C1 segment of cervical spinal cord (tissue), 14 donors: ENCODE measurements around the gene ORMDL1.
"Not testable (repeated sequence)": the region's sequence is repeated elsewhere in the genome, so short reads cannot be mapped to it uniquely, and the experiment has no call there.

Source experiments
- DNase-seq, 14 donors: peaks; one replicate each; lab custom pipeline; 2025; lab: John Stamatoyannopoulos, UW

Gene ORMDL1

DNA sequence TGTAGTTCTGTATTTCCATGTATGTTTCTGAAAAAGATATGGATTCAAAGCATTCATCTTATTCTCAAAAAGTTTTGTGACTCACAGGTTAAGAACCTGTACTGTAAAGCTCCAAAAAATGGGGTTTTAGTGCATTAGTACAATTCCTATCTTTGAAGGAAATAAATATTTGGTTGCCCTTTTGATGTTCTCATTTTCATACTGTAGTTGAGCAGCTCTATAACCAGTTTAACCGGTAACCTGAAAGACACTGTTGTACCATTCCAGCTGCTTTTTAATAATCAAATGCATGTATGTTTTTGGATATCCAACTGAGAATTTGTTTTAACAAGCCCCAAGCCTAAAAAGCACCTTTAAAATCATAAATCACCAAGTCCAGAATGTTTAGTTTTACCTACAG lies 11.9 kb downstream of the ORMDL1 start:
- DNase-seq, result no peak

DNA sequence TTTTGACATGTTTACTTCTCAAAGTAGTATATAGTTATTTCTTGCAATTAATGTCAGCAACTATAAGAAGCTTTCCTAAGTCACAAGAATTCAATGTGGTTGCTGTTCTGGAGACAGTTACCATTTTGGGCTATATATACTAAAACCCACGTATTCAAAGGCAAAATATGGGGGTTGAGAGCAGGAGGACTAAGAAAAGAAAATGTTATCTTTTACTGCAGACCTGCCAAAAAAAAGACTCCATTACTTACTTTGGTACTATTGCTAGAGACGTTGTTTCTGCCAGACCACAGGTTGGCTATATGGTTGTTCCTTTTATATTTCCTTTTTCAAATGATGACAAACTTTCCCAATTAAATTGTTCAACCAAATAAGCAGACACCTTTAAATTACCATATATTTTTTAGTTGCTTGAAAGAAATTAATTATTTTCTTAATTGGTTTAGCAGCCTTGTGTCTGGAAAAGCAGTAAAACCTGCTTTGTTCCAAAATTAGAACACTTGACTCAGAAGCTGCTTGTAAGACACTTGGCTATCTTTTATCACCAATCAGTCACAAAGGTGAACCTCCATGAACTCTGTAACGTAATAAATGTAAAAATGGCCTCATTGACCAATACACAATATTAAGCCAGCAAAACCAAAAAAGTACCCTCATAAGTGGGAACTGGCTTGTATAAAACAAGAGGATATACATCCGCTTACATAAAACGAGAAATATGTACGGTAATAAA lies 13.4 kb downstream of the ORMDL1 start:
- DNase-seq, result no peak

DNA sequence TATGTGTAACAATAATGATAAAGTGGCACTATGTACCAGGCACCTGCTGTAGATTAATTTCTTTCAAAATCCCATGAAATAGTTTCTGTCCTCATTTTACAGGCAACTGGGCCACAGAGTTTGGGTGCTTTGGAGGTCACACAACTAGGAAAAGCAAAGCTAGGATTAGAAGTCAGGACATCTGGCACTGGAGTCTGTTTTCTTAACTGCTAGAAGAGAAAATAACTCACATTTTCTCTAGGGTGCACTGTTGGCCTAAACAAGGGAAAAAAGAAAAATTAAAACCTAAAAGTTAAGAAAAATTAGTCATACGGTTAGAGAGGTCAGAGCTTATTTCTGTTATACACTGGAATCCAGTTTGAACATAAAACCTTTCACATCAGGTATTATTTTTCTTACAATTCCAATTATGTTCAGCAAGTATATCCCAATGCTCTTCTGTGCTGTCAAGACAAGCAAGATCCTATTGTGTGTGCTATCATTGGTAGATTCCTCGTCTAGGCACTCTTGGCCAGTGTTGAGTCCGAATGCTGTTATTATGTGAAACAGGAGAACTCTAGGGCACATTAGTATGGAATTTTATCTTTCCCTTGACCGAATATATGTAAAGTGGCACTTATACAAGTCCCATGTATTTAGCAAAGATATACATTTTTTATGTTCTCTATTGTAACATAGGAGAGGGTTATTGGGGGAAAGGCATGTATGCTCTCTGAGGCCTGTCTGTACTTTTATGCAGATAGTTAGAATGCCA lies 20.1 kb downstream of the ORMDL1 start:
- no peak for DNase-seq

DNA sequence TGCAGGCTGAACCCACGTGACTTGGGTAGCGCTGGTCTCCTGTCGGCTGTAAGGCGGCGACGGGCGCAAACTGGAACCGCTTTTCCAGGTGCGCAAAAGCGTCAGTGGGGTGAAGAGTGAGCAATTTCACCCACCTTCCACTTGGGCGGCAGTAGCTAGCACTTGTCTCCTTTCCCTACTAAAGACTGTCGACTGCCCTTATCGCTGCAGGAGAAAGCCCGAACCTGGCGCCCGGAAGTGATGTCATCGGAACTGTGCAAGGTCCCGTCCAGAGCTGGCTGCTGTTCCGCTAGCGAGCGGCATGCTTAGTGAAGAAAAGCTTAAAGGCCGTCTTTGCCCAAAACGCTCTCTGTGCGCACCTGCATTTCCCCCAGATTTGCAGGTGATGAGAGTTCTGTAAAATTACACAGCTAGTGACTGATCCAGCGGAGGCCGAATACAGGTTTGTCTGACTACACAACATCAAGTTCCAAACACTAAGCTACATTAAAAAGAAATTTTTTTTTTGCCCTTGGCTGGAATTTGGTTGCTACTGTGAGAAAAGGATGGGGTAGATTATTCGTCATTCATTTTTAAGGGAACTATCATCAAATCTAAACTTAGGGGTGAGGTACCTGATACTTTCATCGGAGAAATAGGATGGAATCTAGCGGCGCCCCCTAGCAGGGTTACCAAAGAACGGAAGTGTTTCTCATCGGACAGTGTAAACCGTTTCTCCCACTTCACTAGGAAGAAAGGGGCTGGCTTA lies 21.4 kb downstream of the ORMDL1 start, which contains the start of gene OSGEPL1:
Gene OSGEPL1, minus strand, starts transcription at position 242 of the 748 bp plus-strand sequence. CDS start 1,152 bp downstream, outside the sequence.
- peak; percentile 37 to 95 (median 88) for DNase-seq

DNA sequence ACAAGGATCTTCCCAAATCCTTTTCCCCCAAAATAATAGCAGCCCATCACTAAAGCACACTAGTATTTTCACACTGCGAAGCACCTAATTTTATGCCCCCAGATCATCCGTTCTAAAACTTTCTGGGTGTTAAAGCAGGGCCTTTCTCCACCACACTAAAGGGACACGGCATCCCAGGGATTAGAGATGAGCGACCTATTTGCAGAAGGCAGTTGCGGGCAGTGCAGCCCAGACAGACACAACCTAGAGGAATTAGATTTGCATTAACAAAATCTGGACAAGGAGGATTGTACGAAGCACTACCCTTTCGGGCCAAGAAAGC lies 21.9 kb downstream of the ORMDL1 start:
- no peak for DNase-seq

DNA sequence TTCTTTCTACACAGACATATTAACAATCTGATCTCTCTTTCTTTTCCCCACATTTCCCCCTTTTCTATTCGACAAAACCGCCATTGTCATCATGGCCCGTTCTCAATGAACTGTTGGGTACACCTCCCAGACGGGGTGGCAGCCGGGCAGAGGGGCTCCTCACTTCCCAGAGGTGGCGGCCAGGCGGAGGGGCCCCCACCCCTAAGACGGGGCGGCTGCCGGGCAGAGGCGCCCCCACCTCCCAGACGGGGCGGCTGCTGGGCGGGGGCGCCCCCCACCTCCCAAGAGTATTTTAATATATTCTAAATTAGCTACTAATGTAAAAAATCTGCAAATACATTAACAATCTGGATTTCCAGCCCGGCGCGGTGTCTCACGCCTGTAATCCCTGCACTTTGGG lies 24.0 kb downstream of the ORMDL1 start:
- DNase-seq, result not testable (repeated sequence)

DNA sequence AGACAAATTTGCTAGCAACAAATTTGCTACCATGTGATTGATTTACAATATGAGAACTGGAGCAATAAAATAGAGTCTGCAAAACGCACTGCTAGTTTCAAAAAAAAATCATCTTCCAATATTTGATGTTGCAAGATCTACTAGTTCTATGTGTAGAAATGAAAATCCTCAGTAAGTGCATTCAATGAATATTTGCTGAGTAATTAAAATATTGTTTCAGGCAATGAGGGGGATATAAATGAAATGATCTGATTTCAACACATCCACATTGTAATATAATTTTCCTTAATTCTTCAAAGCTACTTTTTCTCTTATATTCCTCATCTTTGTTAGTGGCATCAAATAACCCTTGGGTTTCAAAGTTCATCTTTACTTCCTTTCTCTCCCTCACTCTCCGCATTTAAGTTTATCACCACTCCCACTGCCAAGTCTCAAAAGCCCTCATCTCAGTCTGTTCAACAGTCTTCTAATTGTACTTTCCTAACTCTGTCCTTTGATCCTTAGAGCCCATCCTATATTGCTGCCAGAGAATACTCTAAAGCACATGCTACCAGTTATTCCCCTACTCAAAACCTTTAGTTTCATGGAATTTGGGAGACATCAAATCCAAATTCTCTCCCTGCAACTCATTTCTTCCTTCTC lies 27.7 kb downstream of the ORMDL1 start:
- DNase-seq, result no peak

DNA sequence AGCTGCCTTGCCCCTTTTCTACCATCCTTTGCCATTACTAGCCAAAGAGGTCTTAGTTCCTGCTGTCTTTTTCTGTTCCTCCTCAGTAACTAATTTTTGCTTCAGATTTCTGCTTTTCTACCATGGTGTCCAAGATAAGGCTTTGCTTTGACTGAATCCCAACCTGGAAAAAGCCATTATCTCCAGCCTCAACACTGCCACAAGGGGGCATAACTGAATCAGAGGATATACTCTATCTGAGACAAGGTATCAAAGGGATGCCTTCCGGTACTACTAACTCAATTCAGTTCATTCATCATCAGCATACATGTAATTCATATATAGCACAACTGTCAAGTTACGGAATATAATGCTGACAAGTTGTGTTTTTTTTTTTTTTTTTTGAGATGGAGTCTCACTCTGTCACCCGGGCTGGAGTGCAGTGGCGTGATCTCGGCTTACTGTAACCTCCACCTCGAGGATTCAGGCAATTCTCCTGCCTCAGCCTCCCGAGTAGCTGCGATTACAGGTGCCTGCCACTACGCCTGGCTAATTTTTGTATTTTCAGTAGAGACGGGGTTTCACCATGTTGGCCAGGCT lies 33.0 kb downstream of the ORMDL1 start:
- no peak for DNase-seq

DNA sequence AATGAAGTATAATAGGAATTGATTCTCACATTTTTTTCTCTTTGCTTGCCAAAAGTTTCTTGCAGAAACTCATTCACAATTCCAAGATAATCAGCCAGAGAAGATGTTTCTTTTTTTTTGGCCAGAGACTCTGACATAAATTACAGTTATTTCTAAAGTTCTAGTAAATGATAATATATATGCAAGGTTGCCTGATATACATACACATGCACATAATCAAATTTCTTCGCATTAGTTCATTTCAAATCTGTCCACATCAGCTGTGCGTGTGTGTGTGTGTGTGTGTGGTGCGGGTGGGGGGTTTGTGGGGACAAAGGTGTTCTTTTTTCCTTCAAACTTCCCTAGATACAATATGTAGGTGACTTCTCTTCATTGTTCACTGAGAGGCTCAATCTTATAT lies 54.7 kb downstream of the ORMDL1 start:
- DNase-seq, result no peak

DNA sequence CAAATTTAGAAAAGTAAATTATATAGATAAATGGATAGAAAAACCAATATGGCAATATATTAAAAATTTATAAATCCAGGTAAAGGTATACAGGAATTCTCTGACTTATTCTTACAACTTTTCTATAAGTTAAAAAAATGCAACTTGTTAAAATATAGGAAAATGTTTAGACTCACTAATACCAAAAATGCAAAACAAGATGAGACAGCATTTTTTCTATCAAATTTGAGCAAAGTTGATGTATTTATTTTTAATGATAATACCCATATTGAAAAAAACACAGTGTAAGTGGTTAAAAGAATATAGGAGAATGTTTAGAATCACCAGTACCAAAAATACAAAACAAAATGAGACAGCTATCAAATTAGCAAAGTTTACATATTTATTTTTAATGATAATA lies 57.3 kb downstream of the ORMDL1 start:
- no peak for DNase-seq

DNA sequence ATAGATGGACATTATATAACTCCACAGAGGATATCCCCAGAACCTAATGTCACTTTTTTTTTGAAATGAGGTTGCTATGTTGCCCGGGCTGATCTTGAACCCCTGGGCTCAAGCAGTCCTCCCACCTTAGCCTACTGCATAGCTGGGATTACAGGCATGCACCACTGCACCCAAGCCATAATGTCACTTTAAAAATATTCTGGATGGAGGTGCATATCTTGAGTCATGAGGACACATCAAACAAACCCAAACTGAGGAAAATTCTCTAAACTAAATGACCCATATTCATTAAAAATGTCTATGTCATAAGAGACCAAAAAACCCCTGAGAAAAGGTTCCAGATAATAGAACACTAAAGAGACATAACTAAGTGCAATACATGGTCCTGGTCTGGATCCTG lies 57.9 kb downstream of the ORMDL1 start:
- no peak for DNase-seq

DNA sequence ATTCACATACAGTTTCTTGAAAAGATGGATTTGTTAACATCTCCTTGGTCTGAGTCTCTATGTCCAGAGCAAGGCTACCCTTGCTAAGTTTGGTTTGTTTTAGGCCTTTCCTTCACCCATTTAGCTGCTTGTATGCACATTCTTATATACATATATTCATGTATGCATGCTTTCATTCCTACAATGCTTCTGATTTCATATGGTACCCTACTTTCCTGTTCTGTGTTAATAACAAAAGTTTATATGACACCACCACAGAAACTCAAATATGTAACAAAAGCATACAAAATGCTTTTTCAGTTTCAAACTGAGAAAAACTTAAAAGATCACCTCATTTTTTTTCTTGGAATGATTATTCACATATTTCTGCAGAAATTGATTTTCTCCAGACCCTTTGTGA lies 60.9 kb downstream of the ORMDL1 start:
- no peak for DNase-seq
